ENCODE results near the gene RTL1.

RTL1 gene

GRCh38 chr14:100902295-100903133 is 1.0 kb downstream of the RTL1 start:
- no peak for TF ChIP-seq GATA1 (IDR thresholded peaks at IDR 0.05; ENCODE audit: low read depth, low read length)
- no peak for TF ChIP-seq POLR2A (IDR thresholded peaks at IDR 0.05; ENCODE audit: low read length)
- DNase-seq: no peak

DNA sequence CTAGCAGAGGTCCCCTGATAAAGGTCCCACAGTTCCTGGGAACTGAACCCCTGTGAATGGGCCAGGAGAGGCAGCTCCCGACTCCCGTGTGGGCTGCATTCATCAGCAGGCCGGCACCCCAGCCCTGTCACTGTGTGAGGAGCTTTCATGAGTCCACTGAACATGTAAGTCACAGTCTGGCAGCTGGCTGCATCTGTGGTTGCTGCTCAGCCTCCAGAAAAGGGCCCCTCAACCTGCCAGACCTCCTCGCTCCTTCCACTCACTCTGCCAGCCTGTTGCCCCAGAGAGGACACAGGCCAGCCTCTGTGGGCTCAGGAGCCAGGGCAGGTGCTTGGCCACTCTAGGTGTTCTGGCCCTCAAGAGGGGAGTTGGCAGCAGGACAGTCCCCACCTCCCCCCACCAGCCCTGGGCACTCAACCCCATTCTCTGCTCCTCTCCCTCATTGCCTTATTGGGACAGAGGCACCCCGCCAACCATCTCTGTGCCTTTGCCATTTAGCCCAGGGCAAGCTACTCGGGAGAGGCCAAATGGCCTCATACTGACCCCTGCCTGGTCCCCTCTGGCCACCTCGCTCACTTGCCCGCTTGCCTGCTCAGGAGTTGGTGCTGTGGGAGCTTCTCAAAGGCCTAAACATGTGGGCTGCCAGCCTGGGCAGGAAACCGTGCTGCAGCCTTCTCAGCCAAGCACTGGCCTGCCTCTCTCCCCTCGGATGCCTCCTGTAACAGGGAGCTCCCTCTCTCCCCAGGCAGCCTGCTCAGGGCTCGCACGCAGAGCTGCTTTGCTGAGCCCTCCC is 1.9 kb downstream of the RTL1 start:
- DNase-seq: no peak
- TF ChIP-seq POLR2A (IDR thresholded peaks at IDR 0.05; ENCODE audit: low read length) (no peak), GATA1 (IDR thresholded peaks at IDR 0.05; ENCODE audit: low read depth, low read length) (no peak)

- TF ChIP-seq GATA1 (IDR thresholded peaks at IDR 0.05; ENCODE audit: low read depth, low read length): no peak
- no peak for TF ChIP-seq POLR2A (IDR thresholded peaks at IDR 0.05; ENCODE audit: low read length)
- DNase-seq: peak; percentile 7 to 36
These were observed 2.6 kb downstream of the RTL1 start for GRCh38 chr14:100900837-100901390.

GRCh38 chr14:100899884-100900771 is 3.4 kb downstream of the RTL1 start:
- no peak for DNase-seq
- TF ChIP-seq POLR2A (IDR thresholded peaks at IDR 0.05; ENCODE audit: low read length) (no peak), GATA1 (IDR thresholded peaks at IDR 0.05; ENCODE audit: low read depth, low read length) (no peak)

GRCh38 chr14:100898935-100899883 is 4.3 kb downstream of the RTL1 start:
- no peak for TF ChIP-seq POLR2A (IDR thresholded peaks at IDR 0.05; ENCODE audit: low read length)
- no peak for TF ChIP-seq GATA1 (IDR thresholded peaks at IDR 0.05; ENCODE audit: low read depth, low read length)
- DNase-seq: no peak

DNA sequence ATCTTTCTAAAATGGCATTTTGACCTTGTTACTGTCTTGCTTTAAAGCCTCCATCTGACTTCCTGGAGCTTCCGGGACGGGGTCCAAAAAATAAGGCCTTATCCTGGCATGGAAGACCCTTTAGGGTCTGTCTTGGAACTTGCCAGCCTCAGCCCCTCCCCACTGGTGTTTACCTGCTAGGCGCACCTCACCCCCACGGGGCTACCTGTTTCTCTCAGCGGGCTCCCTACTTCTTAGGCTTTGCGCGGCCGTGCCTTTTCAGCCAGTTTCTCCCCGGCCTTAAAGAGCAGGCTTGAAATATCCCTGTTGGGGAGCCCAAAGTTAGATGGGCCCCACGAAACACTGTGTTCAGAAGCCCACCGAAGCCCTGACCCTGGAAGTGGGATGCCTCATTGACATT is 5.1 kb downstream of the RTL1 start:
- TF ChIP-seq POLR2A (IDR thresholded peaks at IDR 0.05; ENCODE audit: low read length): no peak
- TF ChIP-seq GATA1 (IDR thresholded peaks at IDR 0.05; ENCODE audit: low read depth, low read length): no peak
- no peak for DNase-seq

GRCh38 chr14:100896369-100897060 is 7.0 kb downstream of the RTL1 start:
- DNase-seq: no peak
- no peak for TF ChIP-seq GATA1 (IDR thresholded peaks at IDR 0.05; ENCODE audit: low read depth, low read length)
- TF ChIP-seq POLR2A (IDR thresholded peaks at IDR 0.05; ENCODE audit: low read length): no peak

- no peak for DNase-seq
- no peak for TF ChIP-seq POLR2A (IDR thresholded peaks at IDR 0.05; ENCODE audit: low read length)
- no peak for TF ChIP-seq GATA1 (IDR thresholded peaks at IDR 0.05; ENCODE audit: low read depth, low read length)
These were observed 8.1 kb downstream of the RTL1 start for GRCh38 chr14:100895411-100895810.

DNA sequence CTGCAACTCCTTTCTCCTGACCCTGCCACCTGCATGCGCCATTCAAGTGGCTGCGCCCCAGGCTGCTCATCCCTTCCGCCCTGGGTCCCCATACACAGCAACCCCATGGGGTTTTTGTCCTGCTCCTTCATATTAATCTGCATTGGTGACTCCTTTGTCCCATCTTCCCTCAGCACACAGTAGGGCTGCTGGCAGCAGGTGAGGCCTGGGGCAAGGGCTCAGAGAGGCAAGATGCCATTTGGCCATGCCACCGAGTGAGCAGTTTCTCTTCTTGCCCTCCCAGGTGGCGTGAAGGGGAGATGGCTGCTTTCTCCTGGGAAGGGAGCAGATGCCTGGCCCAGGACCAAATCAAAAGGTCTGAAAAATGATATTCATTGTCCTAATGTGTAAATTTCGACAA is 9.1 kb downstream of the RTL1 start:
- TF ChIP-seq GATA1 (IDR thresholded peaks at IDR 0.05; ENCODE audit: low read depth, low read length) (no peak), POLR2A (IDR thresholded peaks at IDR 0.05; ENCODE audit: low read length) (no peak)
- no peak for DNase-seq

DNA sequence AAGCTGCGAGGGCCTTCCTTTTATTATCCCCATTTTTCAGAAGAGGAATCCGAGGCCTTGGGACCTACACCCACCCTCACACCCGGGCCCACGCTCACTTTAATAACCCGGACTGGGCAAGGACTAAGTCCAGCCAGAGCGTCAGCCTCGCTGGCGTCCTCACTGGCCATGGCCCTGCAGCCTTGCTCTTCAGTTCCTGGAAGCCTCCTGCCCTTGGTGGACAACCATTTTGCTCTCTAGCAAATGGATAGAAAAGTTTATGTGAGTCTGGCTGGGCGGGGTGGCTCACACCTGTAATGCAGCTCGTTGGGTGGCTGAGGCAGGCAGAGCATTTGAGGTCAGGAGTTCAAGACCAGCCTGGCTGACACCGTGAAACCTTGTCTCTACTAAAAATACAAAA is 9.8 kb downstream of the RTL1 start:
- no peak for DNase-seq
- TF ChIP-seq POLR2A (IDR thresholded peaks at IDR 0.05; ENCODE audit: low read length) (no peak), GATA1 (IDR thresholded peaks at IDR 0.05; ENCODE audit: low read depth, low read length) (no peak)

GRCh38 chr14:100893228-100893601 is 10.3 kb downstream of the RTL1 start:
- no peak for DNase-seq
- TF ChIP-seq POLR2A (IDR thresholded peaks at IDR 0.05; ENCODE audit: low read length): no peak
- no peak for TF ChIP-seq GATA1 (IDR thresholded peaks at IDR 0.05; ENCODE audit: low read depth, low read length)

Data from erythroblast (primary cell).